Stomach smooth muscle (tissue), 2 donors: ENCODE results near the gene FAM83D.
A peak's percentile ranks its signal among the peaks of the same experiment; 100 is the strongest.
"Not testable (repeated sequence)": the region's sequence is repeated elsewhere in the genome, so short reads cannot be mapped to it uniquely, and the experiment has no call there.

Experiments used
- H3K27ac ChIP-seq: one replicate; pipeline ENCODE4 v1.7.0; 2013; ENCODE audit warnings: mild to moderate bottlenecking, low read length, inconsistent platforms
- H3K27me3 ChIP-seq, 2 donors: one replicate each; pipeline ENCODE4 v1.7.0; 2013; ENCODE audit warnings: low read length in 2 of 2; ENCODE audit not compliant: insufficient read depth in 2 of 2, control insufficient read depth in 1 of 2
- H3K36me3 ChIP-seq, 2 donors: one replicate each; pipeline ENCODE4 v1.7.0; 2013; ENCODE audit warnings: low read length in 2 of 2; ENCODE audit not compliant: control insufficient read depth in 2 of 2, insufficient read depth in 2 of 2
- H3K4me1 ChIP-seq: one replicate; pipeline ENCODE4 v1.7.0; 2013; ENCODE audit warnings: low read length; ENCODE audit not compliant: control insufficient read depth, insufficient read depth
- H3K4me3 ChIP-seq, 2 donors: one replicate each; pipeline ENCODE4 v1.7.0; 2013; ENCODE audit warnings: low read length in 2 of 2
- H3K9ac ChIP-seq, 2 donors: one replicate each; pipeline ENCODE4 v1.7.0; 2013; ENCODE audit warnings: low read length in 2 of 2, mild to moderate bottlenecking in 1 of 2
- H3K9me3 ChIP-seq, 2 donors: one replicate each; pipeline ENCODE4 v1.7.0; 2013; ENCODE audit warnings: low read length in 2 of 2; ENCODE audit not compliant: control insufficient read depth in 2 of 2
- donor health status: healthy.
- donor health status: Pancreatic carcinoma.

The FAM83D gene

DNA sequence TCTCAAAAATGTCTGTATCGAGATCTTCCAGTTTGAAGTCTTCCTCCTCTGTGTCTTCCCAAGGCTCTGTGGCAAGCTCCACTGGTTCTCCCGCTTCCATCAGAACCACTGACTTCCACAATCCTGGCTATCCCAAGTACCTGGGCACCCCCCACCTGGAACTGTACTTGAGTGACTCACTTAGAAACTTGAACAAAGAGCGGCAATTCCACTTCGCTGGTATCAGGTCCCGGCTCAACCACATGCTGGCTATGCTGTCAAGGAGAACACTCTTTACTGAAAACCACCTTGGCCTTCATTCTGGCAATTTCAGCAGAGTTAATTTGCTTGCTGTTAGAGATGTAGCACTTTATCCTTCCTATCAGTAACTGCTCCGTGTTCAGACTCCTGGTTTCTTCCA lies 25.9 kb downstream of the FAM83D start:
- Histone ChIP-seq H3K27me3 (no peaks in the 10 kb centered on the region), H3K9ac (no peak overlapping the region), H3K36me3 (peaks cover 32 to 43% of the 10 kb centered on the region in 2 donors), H3K9me3 (no peaks in the 10 kb centered on the region), H3K27ac (peak overlapping the region; percentile 31), H3K4me3 (no peak overlapping the region), H3K4me1 (no peaks in the 10 kb centered on the region)

DNA sequence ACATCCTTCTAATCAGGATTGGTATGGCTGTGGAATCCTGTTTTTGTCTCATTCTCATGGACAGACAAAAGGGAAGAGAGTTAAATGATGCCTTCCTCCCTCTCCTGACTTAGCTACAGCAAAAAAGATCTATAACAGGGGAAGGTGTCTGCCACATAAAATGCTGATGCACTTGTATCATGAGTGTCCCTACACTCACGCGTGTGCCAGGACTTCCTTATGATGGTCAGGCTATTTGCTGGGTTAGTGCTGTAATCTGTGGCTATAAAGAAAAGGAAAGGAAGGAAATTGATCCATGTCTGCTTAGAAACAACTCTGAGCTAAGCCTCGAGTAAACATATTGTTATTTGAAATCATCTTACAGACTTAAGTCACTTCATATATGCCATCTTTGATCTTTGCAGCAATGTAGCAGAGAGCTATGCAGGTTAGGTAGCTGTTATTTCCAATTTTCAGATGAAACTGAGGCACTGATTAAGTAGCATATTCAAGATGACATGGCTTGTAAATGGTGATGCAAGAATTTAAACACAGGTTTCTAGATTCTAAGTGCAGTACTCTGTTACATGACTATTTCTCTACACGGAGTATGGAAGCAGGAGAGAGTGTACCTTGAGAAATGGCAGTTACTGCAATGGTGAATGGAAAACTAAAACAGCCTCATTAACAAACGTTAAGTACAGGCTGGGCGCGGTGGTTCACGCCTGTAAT lies 27.6 kb downstream of the FAM83D start:
- no peak overlapping the region for H3K27ac ChIP-seq
- peaks cover 19 to 32% of the 10 kb centered on the region in 2 donors for H3K36me3 ChIP-seq
- H3K9ac ChIP-seq, result no peak overlapping the region
- no peaks in the 10 kb centered on the region for H3K27me3 ChIP-seq
- H3K4me1 ChIP-seq, result no peaks in the 10 kb centered on the region
- H3K4me3 ChIP-seq, result no peak overlapping the region
- H3K9me3 ChIP-seq, result no peaks in the 10 kb centered on the region

DNA sequence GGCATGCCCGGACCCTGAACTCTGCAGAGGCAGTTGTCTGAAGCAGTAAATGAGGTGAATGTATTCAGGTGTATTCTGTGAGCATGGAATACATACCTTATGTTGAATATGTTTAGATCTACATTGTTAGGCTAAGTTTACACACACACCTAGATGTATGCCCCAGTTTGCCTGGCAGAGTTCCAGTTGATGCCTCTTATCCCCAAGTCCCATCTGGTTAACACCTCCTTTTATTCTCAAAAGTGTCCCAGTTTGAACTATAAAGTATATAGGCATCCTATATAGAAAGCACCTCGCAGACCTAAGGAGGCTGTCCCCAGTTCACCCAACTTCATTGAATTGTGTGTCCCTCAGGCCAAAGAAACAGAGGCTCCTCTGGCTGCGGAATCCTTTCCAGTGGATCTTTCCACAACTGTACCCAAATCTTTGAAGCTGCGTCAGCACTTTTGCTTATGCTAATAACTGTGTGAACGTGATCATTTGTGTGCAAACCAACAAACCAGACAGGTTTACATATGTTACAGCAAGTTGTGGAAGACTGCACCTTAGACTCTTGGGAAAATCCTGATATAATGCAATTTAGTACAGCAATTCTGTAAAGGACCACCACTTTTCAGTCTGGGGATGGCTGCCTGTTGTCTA lies 31.1 kb downstream of the FAM83D start:
- H3K4me1 ChIP-seq, result peaks cover 9% of the 10 kb centered on the region
- peaks cover 7 to 9% of the 10 kb centered on the region in 2 donors for H3K36me3 ChIP-seq
- no peak overlapping the region for H3K9ac ChIP-seq
- no peak overlapping the region for H3K4me3 ChIP-seq
- no peaks in the 10 kb centered on the region for H3K27me3 ChIP-seq
- H3K9me3 ChIP-seq, result no peaks in the 10 kb centered on the region
- H3K27ac ChIP-seq, result peak overlapping the region; percentile 18

DNA sequence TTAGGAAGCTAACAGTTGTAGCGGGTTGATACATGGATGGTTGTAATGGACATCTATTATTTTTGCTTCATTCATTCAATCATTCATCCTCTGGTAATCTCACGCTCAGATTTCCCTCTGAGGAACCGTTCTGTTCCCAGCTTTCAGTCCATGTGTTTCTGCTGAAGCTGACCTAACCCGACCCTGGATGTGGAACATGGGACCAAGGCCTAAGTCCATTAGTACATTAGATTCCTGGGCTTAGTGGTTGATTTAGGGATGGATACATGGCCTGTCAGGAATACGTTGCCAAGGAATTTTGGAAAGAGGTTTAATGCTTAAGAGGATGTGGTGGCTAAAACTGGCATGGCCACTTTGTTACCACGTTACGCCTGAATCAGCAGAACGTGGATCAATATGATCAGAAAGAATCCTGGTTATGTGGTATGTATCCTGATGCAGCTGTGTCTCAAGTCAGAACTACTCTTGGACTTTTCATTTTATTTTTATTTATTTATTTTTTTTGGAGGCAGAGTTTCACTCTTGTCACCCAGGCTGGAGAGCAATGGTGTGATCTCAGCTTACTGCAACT lies 31.8 kb downstream of the FAM83D start:
- H3K27ac ChIP-seq, result no peak overlapping the region
- peaks cover 4 to 7% of the 10 kb centered on the region in 2 donors for H3K36me3 ChIP-seq
- no peak overlapping the region for H3K9ac ChIP-seq
- H3K27me3 ChIP-seq, result no peaks in the 10 kb centered on the region
- no peak overlapping the region for H3K4me3 ChIP-seq
- H3K9me3 ChIP-seq, result no peaks in the 10 kb centered on the region
- H3K4me1 ChIP-seq, result peaks cover 15% of the 10 kb centered on the region

DNA sequence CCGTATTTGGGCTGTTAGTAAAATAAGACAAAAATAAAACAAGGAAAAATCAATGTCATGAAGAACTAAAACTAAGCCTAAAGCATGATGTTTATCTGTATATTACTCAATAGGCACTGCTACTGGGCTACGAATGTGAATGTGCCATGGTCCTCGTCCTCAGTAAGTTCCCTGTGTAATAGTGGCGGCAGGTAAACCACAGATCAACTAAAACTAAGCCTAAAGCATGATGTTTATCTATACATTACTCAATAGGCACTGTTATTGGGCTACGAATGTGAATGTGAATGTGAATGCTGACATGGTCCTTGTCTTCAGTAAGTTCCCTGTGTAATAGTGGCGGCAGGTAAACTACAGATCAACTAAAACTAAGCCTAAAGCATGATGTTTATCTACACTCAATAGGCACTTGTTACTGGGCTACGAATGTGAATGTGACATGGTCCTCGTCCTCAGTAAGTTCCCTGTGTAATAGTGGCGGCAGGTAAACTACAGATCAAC lies 34.0 kb downstream of the FAM83D start:
- H3K4me3 ChIP-seq, H3K36me3 ChIP-seq: not testable (repeated sequence)

DNA sequence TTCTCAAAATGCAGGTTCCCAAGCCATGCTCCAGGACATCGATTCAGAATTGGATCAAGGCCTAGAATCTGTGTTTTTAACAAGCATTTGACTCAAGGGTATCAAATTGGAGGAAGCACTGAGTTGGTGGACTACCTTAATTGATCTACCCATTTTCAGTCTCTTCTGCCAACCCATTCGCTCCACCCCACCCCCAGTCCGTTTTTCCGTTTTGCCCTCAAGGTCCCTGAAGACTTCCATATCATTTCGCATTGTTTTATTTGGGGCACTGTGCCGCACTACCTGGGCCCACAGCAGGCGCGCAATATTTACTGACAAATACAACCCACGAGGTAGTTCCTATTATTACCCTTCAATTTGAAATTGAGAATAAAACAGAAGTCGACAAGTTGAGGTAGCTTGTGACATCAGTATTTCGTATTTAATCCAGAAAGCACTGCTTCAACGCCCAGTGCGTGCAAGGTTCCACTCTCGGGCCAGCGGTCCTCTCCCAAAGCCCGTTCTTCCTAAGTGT lies 35.4 kb downstream of the FAM83D start:
- Histone ChIP-seq H3K9me3 (no peaks in the 10 kb centered on the region), H3K4me1 (peaks cover 17% of the 10 kb centered on the region), H3K9ac (peak overlapping the region; percentile 80 to 83), H3K4me3 (peak overlapping the region; percentile 92 to 97), H3K27me3 (no peaks in the 10 kb centered on the region), H3K27ac (peak overlapping the region; percentile 91), H3K36me3 (peaks cover 5 to 7% of the 10 kb centered on the region in 2 donors)

More for the DNA sequence above, 34.0 kb downstream of the FAM83D start:
- H3K27me3 ChIP-seq, H3K9ac ChIP-seq, H3K27ac ChIP-seq, H3K9me3 ChIP-seq: not testable (repeated sequence)
- peaks cover 17% of the 10 kb centered on the region for H3K4me1 ChIP-seq

DNA sequence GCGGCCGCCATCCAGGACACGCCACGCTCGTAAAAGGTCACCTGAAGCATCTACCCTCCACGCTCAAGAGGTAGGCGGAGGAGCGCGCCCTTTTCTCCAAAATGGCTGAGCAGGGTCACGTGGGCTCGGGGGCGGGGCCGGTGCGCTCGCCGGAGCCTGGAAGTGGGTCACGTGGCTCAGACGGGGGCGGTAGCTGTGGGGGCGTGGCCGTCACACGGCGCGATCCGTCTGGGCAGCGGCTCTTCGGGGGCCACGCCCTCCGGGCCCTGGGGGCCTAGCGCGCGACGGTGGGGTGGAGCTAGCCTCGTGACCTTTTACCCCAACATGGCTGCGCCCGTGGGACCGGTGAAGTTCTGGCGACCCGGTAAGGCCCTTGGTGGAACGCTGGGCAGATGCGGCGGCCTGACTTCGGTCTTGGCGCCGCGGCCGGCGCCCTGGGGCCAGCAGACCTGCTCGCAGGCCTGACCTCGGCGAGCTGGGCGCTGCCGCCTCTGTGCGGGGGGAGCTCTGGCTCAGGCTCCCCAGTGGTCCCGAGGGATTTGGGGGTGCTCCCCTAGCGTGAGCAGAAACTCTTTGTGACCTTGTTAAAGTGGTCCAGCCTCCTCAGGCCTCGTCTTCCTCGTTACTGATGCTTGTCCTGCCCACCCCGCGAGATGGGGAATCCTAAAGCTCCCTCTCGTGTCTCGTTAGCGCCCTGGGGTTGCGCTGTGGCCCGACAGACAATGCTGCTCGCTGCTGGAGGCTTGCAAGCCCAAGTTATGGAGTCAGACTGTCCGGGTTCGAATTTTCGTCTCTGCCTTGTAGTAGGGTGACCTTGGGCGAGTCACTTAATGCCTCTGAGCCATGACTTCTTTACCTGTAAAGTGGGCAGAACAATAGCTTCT lies 36.1 kb downstream of the FAM83D start, which contains the start of gene DHX35:
DHX35 (plus strand) TSS at position 301 of the 884 bp plus-strand sequence; CDS start at position 325, 24 bp downstream.
- H3K36me3 ChIP-seq, result peaks cover 5 to 7% of the 10 kb centered on the region in 2 donors
- peak within 1 kb of the TSS; percentile 93 to 94 for H3K9ac ChIP-seq

DNA sequence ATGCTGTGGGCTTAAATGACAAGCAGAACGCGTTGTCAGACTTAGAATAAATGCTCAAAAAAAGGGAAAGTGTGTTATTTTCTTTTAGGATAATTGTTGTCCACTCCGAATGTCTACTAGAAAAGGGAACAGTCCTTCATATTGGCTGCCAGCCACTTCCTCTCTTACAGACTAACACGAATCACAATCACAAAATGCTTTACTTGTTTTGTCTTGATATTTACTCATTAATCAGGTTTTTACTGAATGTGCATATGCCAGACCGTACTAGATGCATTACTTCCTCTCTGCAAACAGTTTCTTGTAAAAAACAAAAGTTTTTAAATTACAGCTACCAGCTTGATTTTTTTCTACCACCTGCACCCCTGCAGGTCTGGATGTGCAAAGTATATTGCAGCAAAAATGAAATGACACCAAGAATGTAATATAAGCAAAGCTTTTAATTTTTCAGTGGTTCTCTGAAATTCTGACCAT lies 36.7 kb downstream of the FAM83D start:
- peaks cover 5 to 7% of the 10 kb centered on the region in 2 donors for H3K36me3 ChIP-seq
- peaks cover 27% of the 10 kb centered on the region for H3K4me1 ChIP-seq
- no peaks in the 10 kb centered on the region for H3K9me3 ChIP-seq
- peak overlapping the region; percentile 88 to 97 for H3K4me3 ChIP-seq
- peak overlapping the region; percentile 91 for H3K27ac ChIP-seq
- peak overlapping the region; percentile 93 to 94 for H3K9ac ChIP-seq
- H3K27me3 ChIP-seq, result no peaks in the 10 kb centered on the region

More for the DNA sequence above, 36.1 kb downstream of the FAM83D start, which contains the start of gene DHX35:
- H3K27me3 ChIP-seq, result no peaks in the 10 kb centered on the region
- peaks cover 22% of the 10 kb centered on the region for H3K4me1 ChIP-seq
- H3K9me3 ChIP-seq, result no peaks in the 10 kb centered on the region
- H3K4me3 ChIP-seq, result peak within 1 kb of the TSS; percentile 92 to 97
- H3K27ac ChIP-seq, result peak within 1 kb of the TSS; percentile 91

DNA sequence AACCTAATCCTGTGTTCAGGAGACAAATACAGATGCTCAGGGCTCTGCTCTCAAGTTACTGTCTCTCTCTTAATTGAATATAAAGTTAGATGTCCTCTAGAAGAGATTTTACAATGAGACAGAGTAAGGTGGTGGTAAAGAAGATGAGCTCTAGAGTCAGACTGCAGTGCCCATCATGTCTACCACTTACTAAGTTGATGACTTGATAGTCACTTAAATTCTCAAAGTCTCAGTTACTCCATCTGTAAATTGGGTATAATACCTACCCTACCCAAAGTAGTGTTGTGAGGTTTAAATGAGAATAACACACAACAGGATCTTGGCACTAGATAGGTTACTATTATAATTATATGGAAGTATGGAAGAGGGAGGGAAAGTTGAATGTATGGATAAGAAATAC lies 37.5 kb downstream of the FAM83D start:
- Histone ChIP-seq H3K4me3 (no peak overlapping the region), H3K9me3 (no peaks in the 10 kb centered on the region), H3K27me3 (no peaks in the 10 kb centered on the region), H3K9ac (no peak overlapping the region), H3K4me1 (peaks cover 32% of the 10 kb centered on the region), H3K36me3 (peaks cover 5 to 7% of the 10 kb centered on the region in 2 donors), H3K27ac (no peak overlapping the region)

DNA sequence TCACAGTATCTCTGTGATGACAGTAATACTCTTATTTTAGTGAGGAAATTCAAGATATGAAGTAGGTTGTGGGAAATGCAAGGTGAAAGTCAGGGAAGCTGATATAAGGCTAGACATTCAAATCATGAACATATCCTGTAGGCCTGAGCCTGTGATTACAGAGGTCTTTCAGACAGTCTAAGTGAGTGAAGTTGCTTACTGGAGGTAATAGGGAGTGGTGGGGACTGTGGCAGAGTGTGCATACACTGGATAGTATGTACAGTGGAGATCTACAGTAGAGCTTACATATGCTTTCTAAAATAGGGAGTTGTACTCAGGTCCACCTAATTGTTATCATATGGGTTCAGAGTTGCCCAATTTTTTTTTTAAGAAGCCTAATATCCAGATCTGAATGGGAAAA lies 39.0 kb downstream of the FAM83D start:
- Histone ChIP-seq H3K4me3 (no peak overlapping the region), H3K4me1 (peaks cover 43% of the 10 kb centered on the region), H3K27me3 (no peaks in the 10 kb centered on the region), H3K9me3 (no peaks in the 10 kb centered on the region), H3K27ac (no peak overlapping the region), H3K9ac (no peak overlapping the region), H3K36me3 (peaks cover 5 to 9% of the 10 kb centered on the region in 2 donors)
